Small intestine (tissue), 7 donors: ENCODE measurements around the gene SLC29A4. TPM values are rescaled to one million over a fixed set of nuclear protein-coding genes. Genes with fewer than 3 reads are reported as not detected.
"Not testable (repeated sequence)": the region's sequence is repeated elsewhere in the genome, so short reads cannot be mapped to it uniquely, and the experiment has no call there.

Source experiments
- DNase-seq, 2 donors: peaks; one replicate each; pipeline versions ENCODE4 v3.0.0 to v3.0.0-alpha.2; 2013
- FAIRE-seq: peaks from 2 replicates; lab custom pipeline; 2012; peaks lifted over from hg19 to GRCh38; lab: Jason Lieb, UNC
- H3K27ac ChIP-seq, 3 donors: one replicate each; pipeline ENCODE4 v1.5.1; 2013; ENCODE audit warnings: low read length in 2 of 3, mild to moderate bottlenecking in 2 of 3, control low read depth in 1 of 3, inconsistent platforms in 1 of 3, low read depth in 1 of 3, moderate library complexity in 1 of 3
- H3K27me3 ChIP-seq, 3 donors: one replicate each; pipeline ENCODE4 v1.6.1; 2013; ENCODE audit warnings: low read length in 3 of 3, inconsistent platforms in 1 of 3; ENCODE audit not compliant: control insufficient read depth in 3 of 3, insufficient read depth in 3 of 3
- H3K36me3 ChIP-seq, 3 donors: one replicate each; pipeline ENCODE4 v1.6.1; 2013; ENCODE audit warnings: low read length in 3 of 3, inconsistent platforms in 1 of 3, low read depth in 1 of 3, mild to moderate bottlenecking in 1 of 3, moderate library complexity in 1 of 3; ENCODE audit not compliant: control insufficient read depth in 3 of 3, insufficient read depth in 2 of 3
- H3K4me1 ChIP-seq, 3 donors: one replicate each; pipeline ENCODE4 v1.6.1; 2013; ENCODE audit warnings: low read length in 2 of 3, inconsistent platforms in 1 of 3, low read depth in 1 of 3, mild to moderate bottlenecking in 1 of 3, moderate library complexity in 1 of 3; ENCODE audit not compliant: control insufficient read depth in 3 of 3, insufficient read depth in 2 of 3
- H3K4me3 ChIP-seq, 3 donors: one replicate each; pipeline ENCODE4 v1.5.1; 2013; ENCODE audit warnings: low read length in 3 of 3, control low read depth in 1 of 3, inconsistent platforms in 1 of 3, low read depth in 1 of 3, mild to moderate bottlenecking in 1 of 3, moderate library complexity in 1 of 3
- H3K9me3 ChIP-seq, 2 donors: one replicate each; pipeline ENCODE4 v1.6.1; 2013; ENCODE audit warnings: low read depth in 1 of 2, low read length in 1 of 2; ENCODE audit not compliant: control insufficient read depth in 2 of 2, insufficient read depth in 1 of 2
- WGBS, 3 donors: extraction: QIAGEN DNeasy Blood & Tissue Kit; methylation state at CpG; one replicate each; pipeline ENCODE4 v1.1.7; 2013; 5-methylcytosine and 5-hydroxymethylcytosine counted together
- polyA plus RNA-seq, 4 donors: library from polyadenylated mRNA; stranded (reverse) in 3 of 4; unstranded in 1 of 4; fragments of 200-250 nt in 3 of 4; fragments of 120-200 nt in 1 of 4; gene quantifications; one replicate each; pipeline versions ENCODE4 v1.2.1 to v1.2.3, GENCODE V29; 2013
- donor health status: healthy with polysubstance abuse.
- donor health status: control.
- donor health status: control.
- donor health status: Bipolar disorder and iron deficiency.
- donor health status: healthy.

SLC29A4 gene
- polyA plus RNA-seq, 4 donors, result 1.1 to 29.3 (median 3.2) TPM

DNA sequence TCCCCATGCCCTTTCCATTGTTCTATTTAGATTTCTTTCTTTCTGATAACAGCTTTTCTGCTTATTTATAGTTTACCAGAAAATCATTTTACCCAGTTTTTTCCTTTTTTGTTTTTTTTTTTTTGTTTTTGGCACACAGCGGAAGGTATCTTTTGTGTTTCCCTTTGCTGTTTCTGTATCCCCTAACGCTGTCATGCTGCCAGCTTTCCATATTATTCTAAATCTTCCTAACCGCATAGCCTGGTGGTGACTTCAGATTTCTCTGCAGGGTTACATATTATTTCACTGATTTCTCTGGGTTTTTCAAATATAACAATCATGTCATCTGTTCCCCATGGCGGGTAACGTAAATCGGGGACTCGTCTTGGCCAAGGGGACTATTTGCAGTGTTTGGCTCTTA, 4.0 kb upstream of the SLC29A4 start:
- WGBS, 3 donors, result 58 to 79% (median 76%) methylated on average over 7 of the region's 7 CpGs
- H3K4me1 ChIP-seq, result peaks cover 0 to 1% (median 0%) of the 10 kb centered on the region in 3 donors
- no peak for FAIRE-seq
- no peak overlapping the region for H3K4me3 ChIP-seq
- no peaks in the 10 kb centered on the region for H3K9me3 ChIP-seq
- H3K27me3 ChIP-seq, result no peaks in the 10 kb centered on the region
- no peaks in the 10 kb centered on the region for H3K36me3 ChIP-seq
- no peak for DNase-seq
- H3K27ac ChIP-seq, result no peak overlapping the region

DNA sequence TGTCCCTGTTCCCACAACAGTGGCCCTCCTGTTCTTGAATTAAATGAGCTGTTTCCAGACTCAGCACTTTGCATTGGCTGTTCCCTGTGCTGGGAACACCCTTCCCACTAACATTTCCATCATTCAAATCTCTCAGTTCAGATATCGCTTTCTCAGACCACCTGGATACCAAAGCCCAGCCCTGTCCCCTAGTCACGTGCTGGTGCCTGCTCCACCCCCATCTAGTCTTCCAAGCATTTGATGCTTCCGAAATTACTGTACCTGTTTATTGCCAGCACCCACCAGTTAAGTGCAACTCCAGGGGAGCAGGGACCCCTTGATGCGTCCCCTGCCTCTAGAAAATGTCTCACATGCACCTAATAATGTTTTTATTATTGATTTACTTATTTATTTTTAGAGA, 3.0 kb upstream of the SLC29A4 start:
- Histone ChIP-seq H3K4me1 (peaks cover 0 to 10% (median 0%) of the 10 kb centered on the region in 3 donors), H3K27me3 (no peaks in the 10 kb centered on the region), H3K36me3 (no peaks in the 10 kb centered on the region), H3K9me3 (no peaks in the 10 kb centered on the region), H3K4me3 (no peak overlapping the region), H3K27ac (no peak overlapping the region)
- FAIRE-seq, result no peak
- no peak for DNase-seq
- 70 to 82% (median 72%) methylated on average over 4 of the region's 4 CpGs for WGBS, 3 donors

GRCh38 chr7:5281598-5282500, 894 bp upstream of the SLC29A4 start:
- H3K36me3 ChIP-seq, DNase-seq, H3K4me3 ChIP-seq, H3K27ac ChIP-seq, H3K27me3 ChIP-seq, FAIRE-seq, H3K9me3 ChIP-seq: not testable (repeated sequence)
- 19 to 40% (median 27%) methylated on average over 17 to 19 of the region's 19 CpGs for WGBS, 3 donors
- peaks cover 0 to 16% (median 0%) of the 10 kb centered on the region in 3 donors for H3K4me1 ChIP-seq

GRCh38 chr7:5283421-5284303, 919 bp downstream of the SLC29A4 start:
- WGBS, 3 donors, result 4 to 10% (median 6%) methylated on average over 28 to 46 of the region's 46 CpGs
- H3K9me3 ChIP-seq, result no peaks in the 10 kb centered on the region
- H3K27me3 ChIP-seq, result no peaks in the 10 kb centered on the region
- H3K4me1 ChIP-seq, result peaks cover 0 to 16% (median 0%) of the 10 kb centered on the region in 3 donors
- H3K4me3 ChIP-seq, result peak overlapping the region in 2 of 3 donors; percentile 33 to 47
- DNase-seq, result peak in 1 of 2 donors; percentile 36
- no peak for FAIRE-seq
- H3K36me3 ChIP-seq, result peaks cover 0 to 11% (median 0%) of the 10 kb centered on the region in 3 donors
- H3K27ac ChIP-seq, result peak overlapping the region in 1 of 3 donors; percentile 79

- no peak for FAIRE-seq
Observed at GRCh38 chr7:5284304-5285281, 1.9 kb downstream of the SLC29A4 start.

DNA sequence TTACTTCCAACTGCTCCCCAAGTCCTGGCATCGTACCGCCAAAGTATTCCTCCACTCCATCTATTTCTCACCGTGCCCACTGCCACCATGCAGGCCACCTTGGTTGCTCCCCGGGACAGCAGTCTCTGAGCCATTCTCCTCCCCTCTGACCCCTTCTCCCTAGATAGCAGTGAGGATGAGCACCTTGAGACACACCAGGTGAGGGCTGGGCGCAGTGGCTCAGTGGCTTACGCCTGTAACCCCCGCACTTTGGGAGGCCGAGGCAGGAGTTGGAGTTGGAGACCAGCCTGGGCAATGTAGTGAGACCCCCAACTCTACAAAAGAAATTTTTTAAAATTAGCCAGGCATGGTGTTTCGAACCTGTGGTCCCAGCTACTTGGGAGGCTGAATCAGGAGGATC, 4.2 kb downstream of the SLC29A4 start:
- Histone ChIP-seq H3K27ac (no peak overlapping the region), H3K4me3 (no peak overlapping the region), H3K27me3 (no peaks in the 10 kb centered on the region), H3K9me3 (no peaks in the 10 kb centered on the region), H3K4me1 (peaks cover 0 to 16% (median 0%) of the 10 kb centered on the region in 3 donors), H3K36me3 (peaks cover 0 to 38% (median 0%) of the 10 kb centered on the region in 3 donors)
- 83 to 95% (median 90%) methylated on average over 9 of the region's 9 CpGs for WGBS, 3 donors
- no peak for FAIRE-seq
- DNase-seq, result no peak

More at GRCh38 chr7:5284304-5285281, 1.9 kb downstream of the SLC29A4 start:
- Histone ChIP-seq H3K27ac (peak overlapping the region in 1 of 3 donors; percentile 79), H3K4me3 (peak overlapping the region in 1 of 3 donors; percentile 20), H3K4me1 (peaks cover 0 to 16% (median 0%) of the 10 kb centered on the region in 3 donors), H3K36me3 (peaks cover 0 to 21% (median 0%) of the 10 kb centered on the region in 3 donors), H3K27me3 (no peaks in the 10 kb centered on the region), H3K9me3 (no peaks in the 10 kb centered on the region)
- DNase-seq, result peak; percentile 44 to 90
- WGBS, 3 donors, result 7 to 37% (median 25%) methylated on average over 20 to 24 of the region's 24 CpGs

DNA sequence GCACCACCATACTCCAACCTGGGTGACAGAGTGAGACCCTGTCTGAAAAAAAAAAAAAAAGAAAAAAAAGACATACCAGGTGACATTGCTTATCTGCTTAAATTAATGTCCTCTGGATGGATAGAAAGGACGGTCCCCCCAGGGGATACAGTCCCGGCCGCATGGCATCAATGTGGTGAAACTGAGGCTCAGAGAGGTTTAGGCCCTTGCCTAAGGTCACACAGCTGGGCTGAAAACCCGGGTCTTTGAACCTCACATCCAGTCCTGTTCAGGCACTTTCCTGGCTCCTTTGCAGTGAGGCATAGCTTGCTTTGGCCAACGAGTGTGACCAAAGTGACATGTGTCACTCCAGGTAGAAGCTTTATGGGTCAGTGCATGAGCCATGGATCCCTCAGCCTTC, 4.6 kb downstream of the SLC29A4 start:
- Histone ChIP-seq H3K4me1 (peaks cover 0 to 16% (median 0%) of the 10 kb centered on the region in 3 donors), H3K36me3 (peaks cover 0 to 42% (median 0%) of the 10 kb centered on the region in 3 donors)
- not testable (repeated sequence) for H3K27me3 ChIP-seq, DNase-seq, FAIRE-seq, H3K4me3 ChIP-seq, H3K27ac ChIP-seq, H3K9me3 ChIP-seq
- 77 to 92% (median 83%) methylated on average over 4 to 5 of the region's 5 CpGs for WGBS, 3 donors
